B cell (primary cell): Measurements from ENCODE around the gene FHIT. TPM values are rescaled to one million over a fixed set of nuclear protein-coding genes. Genes with fewer than 3 reads are reported as not detected.

Source experiments
- ATAC-seq: fragments of 200-7000 bp; cut with Tn5 transposase; one replicate; pipeline ENCODE4 v1.10.0; 2021; ENCODE audit warnings: low read depth, mild to moderate bottlenecking, moderate number of reproducible peaks, moderate library complexity
- CTCF ChIA-PET: fragments of 350-600 bp; sonication (Branson Sonifier 250); formaldehyde crosslinking; loops from one replicate; lab custom pipeline; 2021; ENCODE audit warnings: antibody characterized with exemption, inconsistent platforms; lab: Charles Lee
- POLR2A ChIA-PET: fragments of 350-600 bp; sonication (Branson Sonifier 250); formaldehyde crosslinking; loops from one replicate; lab custom pipeline; 2021; ENCODE audit warnings: antibody characterized with exemption; lab: Charles Lee
- DNase-seq: peaks from one replicate; pipeline ENCODE4 v3.0.0; 2013
- H2AFZ ChIP-seq: 2 replicates; pipeline ENCODE4 v1.6.1; 2012; ENCODE audit warnings: mild to moderate bottlenecking, low read depth, low read length; ENCODE audit not compliant: insufficient read depth, poor library complexity, severe bottlenecking
- H3K27ac ChIP-seq, 2 donors: 1 replicate in 1 of 2; 2 replicates in 1 of 2; pipeline ENCODE4 v1.5.1; 2012 to 2013; ENCODE audit warnings: low read length in 2 of 2, mild to moderate bottlenecking in 2 of 2, moderate library complexity in 1 of 2
- H3K27me3 ChIP-seq, 4 experiments: fragments of 200-600 bp in 1 of 4; sonication (generic) in 1 of 4; replicated peaks in 1 of 4; 1 replicate in 2 of 4; 2 replicates in 2 of 4; pipeline versions ENCODE4 v1.6.1 to v1.7.0; 2013 to 2016; ENCODE audit warnings: low read length in 3 of 4, mild to moderate bottlenecking in 2 of 4, mixed read lengths in 1 of 4, moderate library complexity in 1 of 4; ENCODE audit not compliant: insufficient read depth in 4 of 4, control insufficient read depth in 3 of 4; ENCODE audit errors: control extremely low read depth in 1 of 4
- H3K36me3 ChIP-seq, 2 experiments: replicated peaks in 1 of 2; 1 replicate in 1 of 2; 2 replicates in 1 of 2; pipeline versions ENCODE4 v1.6.1 to v1.7.1; 2013; ENCODE audit warnings: low read length in 1 of 2; ENCODE audit not compliant: insufficient read depth in 2 of 2, control insufficient read depth in 1 of 2; ENCODE audit errors: control extremely low read depth in 1 of 2, extremely low read depth in 1 of 2
- H3K4me1 ChIP-seq, 2 donors: fragments of 200-600 bp in 1 of 2; sonication (generic) in 1 of 2; 1 replicate in 1 of 2; 2 replicates in 1 of 2; pipeline versions ENCODE4 v1.5.1 to v1.6.1; 2013 to 2017; ENCODE audit warnings: low read length in 2 of 2; ENCODE audit not compliant: control insufficient read depth in 2 of 2, insufficient read depth in 2 of 2
- H3K4me2 ChIP-seq: replicated peaks from 2 replicates; pipeline ENCODE3; 2012; ENCODE audit warnings: mild to moderate bottlenecking, low read depth, low read length; ENCODE audit not compliant: poor library complexity, severe bottlenecking
- H3K4me3 ChIP-seq, 5 experiments: fragments of 200-600 bp in 1 of 5; sonication (generic) in 1 of 5; 1 replicate in 3 of 5; 2 replicates in 2 of 5; pipeline versions ENCODE4 v1.5.1 to v1.7.0; 2011 to 2016; ENCODE audit warnings: low read length in 4 of 5, mild to moderate bottlenecking in 4 of 5, low read depth in 2 of 5, control low read depth in 1 of 5, moderate library complexity in 1 of 5; ENCODE audit not compliant: insufficient read depth in 1 of 5; ENCODE audit errors: control extremely low read depth in 1 of 5, extremely low read depth in 1 of 5
- H3K79me2 ChIP-seq: fragments of 200-600 bp; sonication (generic); one replicate; pipeline ENCODE4 v1.6.0; 2016; ENCODE audit warnings: low read length; ENCODE audit not compliant: control insufficient read depth, insufficient read depth
- H3K9ac ChIP-seq: fragments of 200-600 bp; sonication (generic); 2 replicates; pipeline ENCODE4 v1.6.1; 2017; ENCODE audit warnings: mild to moderate bottlenecking, low read length, moderate library complexity
- H3K9me3 ChIP-seq, 3 donors: one replicate each; pipeline versions ENCODE4 v1.6.1 to v1.7.1; 2013; ENCODE audit warnings: low read length in 2 of 3; ENCODE audit not compliant: control insufficient read depth in 2 of 3, insufficient read depth in 1 of 3; ENCODE audit errors: control extremely low read depth in 1 of 3
- H4K20me1 ChIP-seq: 2 replicates; pipeline ENCODE4 v1.6.0; 2012; ENCODE audit warnings: mild to moderate bottlenecking, low read length; ENCODE audit not compliant: insufficient read depth, control insufficient read depth, poor library complexity, severe bottlenecking
- H3K27ac Mint-ChIP-seq: one replicate; pipeline ENCODE4 v1.8.0; 2021; ENCODE audit warnings: mixed read lengths
- H3K27me3 Mint-ChIP-seq: one replicate; pipeline ENCODE4 v1.8.0; 2021; ENCODE audit warnings: mixed read lengths
- H3K4me1 Mint-ChIP-seq: one replicate; pipeline ENCODE4 v1.8.0; 2021; ENCODE audit warnings: mixed read lengths
- H3K4me3 Mint-ChIP-seq: one replicate; pipeline ENCODE4 v1.8.0; 2021; ENCODE audit warnings: mixed read lengths
- H3K9me3 Mint-ChIP-seq: one replicate; pipeline ENCODE4 v1.8.0; 2022; ENCODE audit warnings: mixed read lengths; ENCODE audit not compliant: insufficient read depth
- EZH2 ChIP-seq: IDR thresholded peaks from 2 replicates; pipeline ENCODE4 v1.6.1; 2012; ENCODE audit warnings: borderline replicate concordance, low read depth, mild to moderate bottlenecking, moderate library complexity, low read length; ENCODE audit not compliant: insufficient read depth, poor library complexity, severe bottlenecking
- WGBS: methylation state at CpG from one replicate; pipeline ENCODE4 v1.1.5; 2013; ENCODE audit warnings: missing lambda C conversion rate; ENCODE audit not compliant: insufficient coverage; 5-methylcytosine and 5-hydroxymethylcytosine counted together
- intact Hi-C: fragments of 100-400 bp; cut with micrococcal nuclease; formaldehyde crosslinking; loops from one replicate; pipeline ENCODE4 v1.10.0; 2022
- polyA plus RNA-seq: library from polyadenylated mRNA; depleted of rRNA; stranded (reverse); fragments of >200 nt; gene quantifications from 2 replicates; pipeline ENCODE4 v1.2.3, GENCODE V29; 2012
- total RNA-seq, 2 donors: library from RNA; stranded (reverse); fragments of 120-200 nt in 1 of 2; gene quantifications; 1 replicate in 1 of 2; 2 replicates in 1 of 2; pipeline versions ENCODE4 v1.2.3 to v1.2.4, GENCODE V29; 2013 to 2022
- TF ChIP-seq, protein P1 (sequence below): fragments of 200-600 bp; IDR thresholded peaks from one replicate; pipeline ENCODE4 v1.8.0; 2022; ENCODE audit warnings: antibody characterized with exemption, mild to moderate bottlenecking

The FHIT gene
- total and polyA plus RNA-seq, 2 donors (not counting 1 experiment from before 2014, with no cell fraction given): 1.7 to 7.8 TPM

DNA sequence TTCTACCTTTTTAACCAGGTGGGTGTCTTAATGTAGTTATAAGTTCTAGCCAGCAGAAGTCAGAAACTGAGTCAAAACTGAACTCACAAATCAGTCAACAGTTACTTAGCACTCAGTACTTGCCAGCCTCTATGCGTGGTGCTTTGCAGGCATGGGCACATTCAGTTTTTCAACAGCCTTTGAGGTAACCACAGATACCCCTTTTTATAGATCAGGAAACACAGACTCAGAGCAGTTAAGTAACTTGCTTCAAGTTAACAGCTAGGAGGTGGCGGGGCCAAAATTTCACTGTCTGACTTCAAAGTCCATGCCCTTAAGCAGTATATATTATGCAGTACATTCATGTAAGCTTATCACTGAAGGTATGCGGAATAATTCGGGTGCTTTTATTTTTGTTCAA, 139.4 kb downstream of the FHIT start:
- Histone ChIP-seq H3K4me1 (no peaks in the 10 kb centered on the region), H3K9me3 (no peaks in the 10 kb centered on the region), H3K79me2 (no peaks in the 10 kb centered on the region), H3K4me2 (no peak overlapping the region), H4K20me1 (no peaks in the 10 kb centered on the region), H3K36me3 (no peaks in the 10 kb centered on the region), H3K4me3 (no peak overlapping the region), H3K27me3 (no peaks in the 10 kb centered on the region), H3K9ac (no peak overlapping the region), H3K27ac (no peak overlapping the region), H2AFZ (no peak overlapping the region)
- H3K9me3 Mint-ChIP-seq: no peaks in the 10 kb centered on the region
- TF ChIP-seq EZH2: no peak
- TF ChIP-seq, protein P1, sequence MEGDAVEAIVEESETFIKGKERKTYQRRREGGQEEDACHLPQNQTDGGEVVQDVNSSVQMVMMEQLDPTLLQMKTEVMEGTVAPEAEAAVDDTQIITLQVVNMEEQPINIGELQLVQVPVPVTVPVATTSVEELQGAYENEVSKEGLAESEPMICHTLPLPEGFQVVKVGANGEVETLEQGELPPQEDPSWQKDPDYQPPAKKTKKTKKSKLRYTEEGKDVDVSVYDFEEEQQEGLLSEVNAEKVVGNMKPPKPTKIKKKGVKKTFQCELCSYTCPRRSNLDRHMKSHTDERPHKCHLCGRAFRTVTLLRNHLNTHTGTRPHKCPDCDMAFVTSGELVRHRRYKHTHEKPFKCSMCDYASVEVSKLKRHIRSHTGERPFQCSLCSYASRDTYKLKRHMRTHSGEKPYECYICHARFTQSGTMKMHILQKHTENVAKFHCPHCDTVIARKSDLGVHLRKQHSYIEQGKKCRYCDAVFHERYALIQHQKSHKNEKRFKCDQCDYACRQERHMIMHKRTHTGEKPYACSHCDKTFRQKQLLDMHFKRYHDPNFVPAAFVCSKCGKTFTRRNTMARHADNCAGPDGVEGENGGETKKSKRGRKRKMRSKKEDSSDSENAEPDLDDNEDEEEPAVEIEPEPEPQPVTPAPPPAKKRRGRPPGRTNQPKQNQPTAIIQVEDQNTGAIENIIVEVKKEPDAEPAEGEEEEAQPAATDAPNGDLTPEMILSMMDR: no peak
- CTCF ChIA-PET: no interaction called here
- DNase-seq: no peak
- no peaks in the 10 kb centered on the region for H3K27me3 Mint-ChIP-seq
- H3K4me1 Mint-ChIP-seq: no peaks in the 10 kb centered on the region
- 53% methylated on average over 1 of the region's 4 CpGs for WGBS
- no peak overlapping the region for H3K4me3 Mint-ChIP-seq
- intact Hi-C loops: no loop called here
- ATAC-seq: no peak
- no peak overlapping the region for H3K27ac Mint-ChIP-seq
- POLR2A ChIA-PET: no interaction called here

DNA sequence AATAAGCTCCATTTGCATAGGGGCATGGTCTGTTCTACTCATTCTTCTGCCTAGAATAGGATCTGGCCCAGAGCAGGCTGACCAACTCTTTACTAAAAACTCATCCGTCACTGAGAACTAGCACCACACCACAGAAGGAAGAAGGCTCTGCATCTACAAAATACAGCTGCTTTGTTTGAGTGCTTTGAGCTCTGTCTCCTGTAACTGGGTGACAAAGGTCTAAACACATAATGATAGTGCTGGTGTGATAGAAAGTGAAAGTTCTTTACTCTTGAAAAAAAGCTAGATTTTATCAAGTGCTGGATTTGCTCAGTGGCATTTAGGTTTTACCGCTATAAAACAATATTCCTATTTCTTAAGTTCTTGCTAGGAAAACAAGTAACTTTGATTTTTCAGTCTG, 140.7 kb downstream of the FHIT start:
- Histone ChIP-seq H3K9ac (no peak overlapping the region), H2AFZ (no peak overlapping the region), H4K20me1 (no peaks in the 10 kb centered on the region), H3K4me3 (no peak overlapping the region), H3K4me2 (no peak overlapping the region), H3K9me3 (no peaks in the 10 kb centered on the region), H3K27me3 (no peaks in the 10 kb centered on the region), H3K36me3 (no peaks in the 10 kb centered on the region), H3K79me2 (no peaks in the 10 kb centered on the region), H3K4me1 (no peaks in the 10 kb centered on the region), H3K27ac (no peak overlapping the region)
- H3K27me3 Mint-ChIP-seq: no peaks in the 10 kb centered on the region
- H3K4me3 Mint-ChIP-seq: no peak overlapping the region
- POLR2A ChIA-PET: interaction anchor here (0.7 kb wide), 1 partner anchor 219 kb away, joined by 7 read pairs; no protein-coding TSS in a partner anchor
- CTCF ChIA-PET: interaction anchor here (0.9 kb wide), 1 partner anchor 8 kb away, joined by 3 read pairs; no protein-coding TSS in a partner anchor
- ATAC-seq (no peak), DNase-seq (no peak)
- H3K9me3 Mint-ChIP-seq: no peaks in the 10 kb centered on the region
- no peaks in the 10 kb centered on the region for H3K4me1 Mint-ChIP-seq
- intact Hi-C loops: no loop called here
- H3K27ac Mint-ChIP-seq: no peak overlapping the region
- no CpG with 5 or more reads among the region's 2 CpGs for WGBS
- TF ChIP-seq EZH2: no peak
- TF ChIP-seq, protein P1: no peak
